GM18907 (cell line): ENCODE measurements around the gene GCNT2.
"Not testable (repeated sequence)": the region's sequence is repeated elsewhere in the genome, so short reads cannot be mapped to it uniquely, and the experiment has no call there.

Experiments
- ATAC-seq: cut with Tn5 transposase; IDR thresholded peaks from one replicate; pipeline ENCODE4 v1.9.1; 2021; ENCODE audit warnings: mild to moderate bottlenecking, moderate library complexity; ENCODE audit not compliant: unreplicated experiment

Gene GCNT2

DNA sequence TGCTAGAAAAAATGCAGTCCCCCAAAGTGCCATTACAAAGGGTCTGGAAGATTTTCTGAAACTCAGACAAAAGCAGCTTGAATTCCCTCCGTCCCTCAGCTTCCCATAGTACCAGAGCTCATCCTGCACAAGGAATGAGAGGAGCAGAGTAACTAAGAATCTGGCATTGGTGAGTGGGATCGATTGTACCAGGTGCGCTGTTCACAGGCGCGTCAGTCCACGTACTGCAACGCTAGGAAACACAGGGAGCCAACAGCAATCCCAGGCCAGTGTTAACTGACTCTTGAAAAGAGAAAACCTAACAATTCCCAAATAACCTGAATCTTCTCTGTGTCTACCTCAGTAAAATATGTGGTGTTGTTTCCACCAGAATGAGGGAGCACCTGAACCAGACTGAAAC is 77.9 kb downstream of the GCNT2 start:
- no peak for ATAC-seq

DNA sequence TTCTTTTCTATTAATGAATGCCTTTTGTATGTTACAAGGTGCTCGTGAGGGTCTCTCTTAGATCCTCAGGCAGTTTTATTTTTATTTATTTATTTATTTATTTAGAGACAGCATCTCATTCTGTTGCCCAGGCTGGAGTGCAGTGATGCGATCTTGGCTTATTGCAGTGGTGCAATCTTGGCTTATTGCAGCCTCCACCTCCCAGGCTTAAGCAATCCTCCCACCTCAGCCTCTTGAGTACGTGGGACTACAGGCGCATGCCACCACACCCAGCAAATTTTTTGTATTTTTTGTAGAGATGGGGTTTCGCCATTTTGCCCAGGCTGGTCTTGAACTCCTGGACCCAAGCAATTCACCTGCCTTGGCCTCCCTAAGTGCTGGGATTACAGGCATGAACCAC is 79.5 kb downstream of the GCNT2 start:
- not testable (repeated sequence) for ATAC-seq

DNA sequence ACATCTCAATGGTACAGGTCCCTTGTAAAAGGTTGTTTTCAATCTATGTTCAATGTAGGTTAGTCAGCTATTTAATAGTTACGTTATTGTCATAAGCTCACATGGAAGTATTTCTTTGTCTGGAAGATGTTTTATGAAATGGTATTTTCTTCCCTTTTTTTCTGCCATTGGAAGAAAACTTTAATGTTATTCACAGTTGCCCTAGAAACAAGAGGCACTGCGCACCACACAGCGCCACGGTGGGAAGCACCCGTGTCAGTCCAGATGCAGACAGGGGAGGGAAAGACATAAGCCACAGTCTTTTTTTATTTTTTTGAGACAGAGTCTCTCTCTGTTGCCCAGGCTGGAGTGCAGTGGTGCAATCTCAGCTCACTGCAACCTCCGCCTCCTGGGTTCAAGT is 82.1 kb downstream of the GCNT2 start:
- no peak for ATAC-seq

DNA sequence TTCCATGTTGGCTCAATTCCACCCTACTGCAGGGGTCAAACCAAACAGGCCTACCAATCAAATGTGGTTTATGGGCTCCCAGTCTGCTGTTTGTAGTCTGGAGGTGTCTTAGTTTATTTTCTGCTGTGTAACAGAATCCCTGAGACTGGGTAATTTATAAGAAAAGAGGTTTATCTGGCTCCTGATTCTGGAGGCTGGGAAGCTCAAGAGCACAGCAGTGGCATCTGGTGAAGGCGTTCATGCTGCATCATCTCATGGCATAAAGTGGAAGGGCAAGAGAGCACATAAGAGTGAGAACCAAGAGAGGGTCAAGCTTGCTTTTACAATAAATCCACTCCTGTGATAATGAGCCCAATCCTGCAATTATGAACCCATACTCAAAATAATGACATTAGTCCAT is 87.9 kb downstream of the GCNT2 start:
- ATAC-seq: no peak

DNA sequence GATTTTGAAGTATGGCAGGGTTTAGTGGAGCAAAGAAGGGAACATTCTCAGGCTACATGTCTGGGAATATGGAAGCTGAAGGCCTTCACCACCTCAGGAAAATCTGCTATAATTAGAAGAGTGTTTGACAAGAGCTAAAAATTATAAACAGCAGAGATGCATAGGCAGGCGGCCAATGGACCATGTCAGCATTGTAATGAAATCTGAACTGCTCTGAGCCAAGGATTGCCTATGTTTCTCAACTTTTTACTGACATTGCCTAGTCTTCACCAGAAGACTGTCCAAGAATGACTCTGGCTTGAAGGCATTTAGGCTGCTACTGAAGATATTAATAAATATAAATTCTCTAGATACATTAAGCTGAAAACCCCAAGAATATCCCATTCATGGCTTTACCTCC is 89.1 kb downstream of the GCNT2 start:
- ATAC-seq: no peak

DNA sequence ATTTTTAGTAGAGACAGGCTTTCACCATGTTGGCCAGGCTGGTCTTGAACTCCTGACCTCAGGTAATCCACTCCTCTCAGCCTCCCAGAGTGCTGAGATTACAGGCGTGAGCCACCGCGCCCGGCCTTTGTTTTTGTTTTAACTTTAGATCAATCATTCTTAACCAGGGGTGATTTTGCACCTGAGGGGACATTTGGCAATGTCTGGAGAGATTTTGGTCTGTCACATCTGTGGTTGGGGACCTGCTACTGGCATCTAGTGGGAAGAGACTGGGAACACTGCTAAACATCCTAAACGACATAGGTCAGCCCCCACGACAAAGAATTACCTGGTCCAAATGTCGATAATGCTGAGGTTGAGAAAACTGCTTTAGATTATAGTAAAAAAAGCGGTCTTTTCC is 91.0 kb downstream of the GCNT2 start:
- no peak for ATAC-seq

DNA sequence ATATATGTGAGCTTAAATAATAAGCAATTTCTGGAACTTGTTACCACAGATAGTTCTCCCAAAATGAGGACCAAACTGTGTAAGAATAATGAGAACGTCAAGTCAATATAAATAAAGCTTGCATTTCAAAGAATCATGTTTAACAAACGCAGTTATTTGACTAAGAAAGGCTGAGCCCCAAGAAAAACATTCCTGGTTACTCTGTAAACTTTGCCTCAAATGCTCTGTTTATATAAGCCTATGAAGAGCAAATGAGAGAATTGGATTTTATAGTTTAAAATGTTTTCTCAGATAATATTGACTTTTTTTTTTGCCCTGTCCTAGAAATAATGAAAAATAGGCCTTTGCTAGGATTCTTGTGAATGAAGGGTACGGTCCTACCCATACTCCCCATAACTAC is 91.9 kb downstream of the GCNT2 start:
- no peak for ATAC-seq

DNA sequence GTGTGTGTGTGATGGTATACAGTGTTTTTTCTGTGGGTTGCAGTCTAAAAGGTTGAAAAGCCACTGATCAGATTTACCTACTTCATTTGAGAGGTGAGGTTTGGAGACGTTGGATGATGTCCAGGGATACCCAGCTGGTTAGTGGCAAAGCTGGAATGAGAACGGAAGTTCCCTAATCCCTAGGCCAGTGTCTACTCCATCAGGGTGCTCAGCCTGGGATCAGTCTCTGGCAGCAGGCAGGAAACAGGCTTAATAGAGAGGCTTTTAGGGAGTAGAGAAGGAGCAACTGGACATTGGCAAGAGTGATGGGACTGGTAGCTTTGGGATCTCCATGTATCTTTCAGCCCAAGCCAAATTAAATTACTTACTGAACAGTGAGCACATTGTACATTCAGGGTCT is 92.6 kb downstream of the GCNT2 start:
- ATAC-seq: no peak

DNA sequence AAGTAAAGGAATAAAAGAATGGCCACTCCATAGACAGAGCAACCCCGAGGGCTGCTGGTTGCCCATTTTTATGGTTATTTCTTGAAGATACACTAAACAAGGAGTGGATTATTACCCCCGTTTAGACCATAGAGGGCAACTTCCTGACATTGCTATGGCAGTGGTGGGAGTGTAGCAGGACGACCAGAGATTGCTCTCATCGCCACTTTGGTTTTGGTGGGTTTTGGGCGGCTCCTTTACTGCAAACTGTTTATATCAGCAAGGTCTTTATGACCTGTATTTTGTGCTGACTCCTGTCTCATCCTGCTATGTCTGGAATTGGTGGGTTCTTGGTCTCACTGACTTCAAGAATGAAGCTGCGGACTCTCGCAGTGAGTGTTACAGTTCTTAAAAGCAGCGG is 94.5 kb downstream of the GCNT2 start:
- no peak for ATAC-seq

DNA sequence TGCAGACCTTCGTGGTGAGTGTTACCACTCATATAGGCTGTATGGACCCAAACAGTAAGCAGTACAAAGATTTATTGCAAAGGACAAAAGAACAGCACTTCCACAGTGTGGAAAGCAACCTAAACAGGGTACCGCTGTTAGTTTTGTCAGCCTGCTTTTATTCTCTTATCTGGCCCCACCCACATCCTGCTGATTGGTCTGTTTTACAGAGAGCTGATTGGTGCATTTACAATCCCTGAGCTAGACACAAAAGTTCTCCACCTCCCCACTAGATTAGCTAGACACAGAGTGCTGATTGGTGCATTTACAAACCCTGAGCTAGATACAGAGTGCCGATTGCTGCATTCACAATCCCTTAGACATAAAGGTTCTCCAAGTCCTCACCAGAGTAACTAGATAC is 95.1 kb downstream of the GCNT2 start:
- not testable (repeated sequence) for ATAC-seq

DNA sequence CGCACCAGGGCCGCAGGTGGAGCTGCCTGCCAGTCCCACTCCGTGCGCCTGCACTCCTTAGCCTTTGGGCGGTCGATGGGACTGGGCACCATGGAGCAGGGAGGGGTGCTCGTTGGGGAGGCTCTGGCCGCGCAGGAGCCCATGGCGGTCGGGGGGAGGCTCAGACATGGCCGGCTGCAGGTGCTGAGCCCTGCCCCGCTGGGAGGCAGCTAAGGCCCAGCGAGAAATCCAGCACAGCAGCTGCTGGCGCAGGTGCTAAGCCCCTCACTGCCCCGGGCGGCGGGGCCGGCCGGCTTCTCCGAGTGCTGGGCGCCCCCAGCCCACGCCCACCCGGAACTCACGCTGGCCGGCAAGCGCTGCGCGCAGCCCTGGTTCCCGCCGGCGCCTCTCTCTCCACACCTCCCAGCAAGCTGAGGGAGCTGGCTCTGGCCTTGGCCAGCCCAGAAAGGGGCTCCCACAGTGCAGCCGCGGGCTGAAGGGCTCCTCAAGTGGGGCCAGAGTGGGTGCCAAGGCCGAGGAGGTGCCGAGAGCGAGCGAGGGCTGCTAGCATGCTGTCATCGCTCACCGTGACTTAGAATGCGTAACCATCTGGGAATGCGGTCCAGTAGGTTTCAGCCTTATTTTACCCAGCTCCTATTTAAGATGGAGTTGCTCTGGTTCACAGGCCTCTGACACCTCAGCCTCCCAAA is 96.0 kb downstream of the GCNT2 start:
- no peak for ATAC-seq

DNA sequence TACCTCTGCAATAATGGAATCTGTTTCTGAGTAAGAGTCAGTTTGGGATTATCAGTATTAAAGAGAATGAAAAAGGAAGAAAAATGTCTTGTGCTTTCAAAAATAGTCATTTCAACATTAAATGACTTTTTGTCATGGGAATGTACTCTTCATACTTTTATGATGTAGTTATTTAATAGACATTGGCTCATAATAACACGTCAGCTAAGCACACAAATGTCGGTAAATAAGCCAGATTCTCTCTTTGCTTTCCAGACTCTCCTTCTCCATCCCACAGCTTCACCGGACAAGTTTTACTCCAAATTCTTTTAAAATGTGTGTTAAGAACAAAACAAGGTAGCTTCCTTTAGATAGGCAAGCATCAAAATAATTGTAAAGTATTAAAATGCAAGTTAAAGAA is 97.3 kb downstream of the GCNT2 start:
- ATAC-seq: no peak

DNA sequence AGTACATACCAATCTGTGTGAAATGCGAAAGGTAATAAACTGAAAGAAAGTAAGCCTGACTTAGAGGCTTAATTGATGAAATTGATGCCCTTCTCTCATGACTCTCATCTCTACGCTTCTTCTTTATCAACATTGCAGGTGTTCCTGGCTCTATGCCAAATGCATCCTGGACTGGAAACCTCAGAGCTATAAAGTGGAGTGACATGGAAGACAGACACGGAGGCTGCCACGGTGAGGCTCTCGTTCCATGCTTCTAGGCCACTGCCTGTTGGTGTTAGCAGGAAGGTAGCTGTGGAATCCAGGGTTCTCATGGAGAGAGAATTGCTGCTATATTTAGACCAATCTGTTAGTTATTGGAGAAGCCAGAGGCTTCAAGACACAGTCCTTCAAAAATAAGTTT is 100.1 kb downstream of the GCNT2 start:
- ATAC-seq: no peak

DNA sequence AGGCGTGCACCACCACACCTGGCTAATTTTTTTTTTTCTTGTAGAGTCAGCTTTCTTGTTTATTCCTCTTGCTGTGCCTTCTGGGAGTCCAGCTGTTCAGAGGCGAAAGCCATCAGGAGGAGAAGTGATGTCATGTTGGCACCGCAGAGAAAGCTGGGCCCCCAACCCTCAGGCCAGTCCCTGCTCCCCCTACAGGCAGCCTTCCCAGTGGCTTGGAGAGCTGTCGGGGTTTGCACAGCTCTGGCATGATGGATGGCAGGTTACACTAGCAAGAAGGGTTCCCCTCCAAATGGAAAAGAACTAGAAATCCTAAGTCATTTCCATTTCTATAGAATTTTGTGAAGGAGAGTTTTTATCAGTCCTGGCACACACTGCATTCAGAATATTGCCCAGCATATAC is 100.7 kb downstream of the GCNT2 start:
- no peak for ATAC-seq

DNA sequence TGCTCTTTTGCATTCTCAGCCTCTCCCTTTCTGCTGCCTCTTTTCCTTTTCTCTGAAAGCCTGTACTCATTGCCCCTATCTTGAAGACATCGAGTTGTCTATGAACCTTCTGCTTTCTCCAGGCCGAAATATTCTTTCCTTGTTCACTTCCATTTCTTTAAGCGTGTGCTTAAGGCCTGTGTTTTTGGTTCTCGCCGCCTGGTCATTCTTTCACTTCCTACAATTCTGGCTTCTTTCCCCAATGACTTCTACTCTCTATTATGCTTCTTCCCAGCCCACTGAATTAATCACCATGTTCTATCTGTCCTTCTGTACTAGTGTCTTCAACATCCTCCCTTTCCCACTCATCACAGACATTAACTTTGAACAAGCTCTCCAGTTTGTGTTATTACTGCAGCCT is 103.7 kb downstream of the GCNT2 start:
- ATAC-seq: no peak

DNA sequence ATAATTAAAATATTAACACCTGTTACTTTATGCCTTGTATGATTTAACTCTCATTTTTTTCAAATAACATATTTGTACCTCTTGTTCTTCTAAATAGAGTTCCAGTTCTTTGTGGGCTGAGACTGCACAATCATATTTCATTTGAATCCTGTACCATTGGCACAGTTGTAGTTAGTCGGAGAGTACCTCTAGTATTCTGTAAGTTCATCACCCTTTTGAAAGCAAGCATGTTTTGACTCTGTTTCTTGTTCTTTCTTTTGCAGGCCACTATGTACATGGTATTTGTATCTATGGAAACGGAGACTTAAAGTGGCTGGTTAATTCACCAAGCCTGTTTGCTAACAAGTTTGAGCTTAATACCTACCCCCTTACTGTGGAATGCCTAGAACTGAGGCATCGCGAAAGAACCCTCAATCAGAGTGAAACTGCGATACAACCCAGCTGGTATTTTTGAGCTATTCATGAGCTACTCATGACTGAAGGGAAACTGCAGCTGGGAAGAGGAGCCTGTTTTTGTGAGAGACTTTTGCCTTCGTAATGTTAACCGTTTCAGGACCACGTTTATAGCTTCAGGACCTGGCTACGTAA is 105.1 kb downstream of the GCNT2 start:
- no peak for ATAC-seq

DNA sequence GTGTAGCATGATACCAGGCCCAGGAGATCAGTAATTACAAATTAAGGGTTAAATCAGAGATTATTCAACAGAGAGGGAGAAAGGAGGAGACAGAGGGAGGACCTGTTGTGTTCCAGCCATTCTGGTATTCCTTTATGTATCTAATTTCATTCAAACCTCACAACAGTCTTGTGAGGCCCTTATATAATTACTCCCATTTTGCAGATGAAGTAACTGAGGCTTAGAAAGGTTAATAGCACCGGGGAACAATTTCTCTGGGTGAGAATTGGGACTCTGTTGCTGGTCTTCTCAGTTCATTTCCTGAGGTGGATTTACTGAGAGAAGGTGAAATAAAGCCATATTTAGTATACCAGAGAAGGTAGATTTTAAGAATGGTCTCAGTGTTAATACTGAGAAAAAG is 106.6 kb downstream of the GCNT2 start:
- ATAC-seq: no peak

DNA sequence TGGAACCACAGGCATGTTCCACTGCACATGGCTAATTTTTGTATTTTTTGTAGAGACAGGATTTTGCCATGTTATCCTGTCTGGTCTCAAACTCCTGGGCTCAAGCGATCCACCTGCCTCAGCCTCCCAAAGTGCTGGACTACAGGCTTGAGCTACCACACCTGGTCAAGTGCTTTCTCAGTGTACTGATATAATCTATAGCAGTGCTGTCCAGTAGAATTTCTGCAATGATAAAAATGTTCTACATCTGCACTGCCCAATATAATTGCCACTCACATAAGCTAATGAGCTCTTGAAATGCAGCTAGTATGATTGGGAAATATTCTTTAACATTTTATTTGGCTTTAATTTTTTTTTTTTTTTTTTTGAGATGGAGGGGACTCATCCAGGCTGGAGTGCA is 109.0 kb downstream of the GCNT2 start:
- no peak for ATAC-seq

DNA sequence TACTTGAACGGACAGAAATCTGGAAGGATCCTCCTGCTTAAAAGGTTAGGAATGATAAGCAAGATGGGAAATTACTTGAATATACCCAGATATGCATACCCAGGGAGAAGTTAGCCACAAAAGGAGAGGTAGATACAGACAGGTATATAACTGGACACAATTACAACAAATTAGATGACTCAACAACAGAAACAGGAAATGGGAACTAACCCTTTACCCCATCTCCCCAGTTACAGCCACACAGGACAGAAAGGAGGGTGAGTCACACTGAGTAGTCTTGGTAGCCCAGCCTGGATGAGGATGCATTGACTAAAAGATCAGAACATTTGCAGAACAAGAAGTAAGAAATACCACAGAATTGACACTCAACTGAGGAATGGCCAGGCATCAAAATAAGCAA is 112.1 kb downstream of the GCNT2 start:
- ATAC-seq: peak; percentile 99

DNA sequence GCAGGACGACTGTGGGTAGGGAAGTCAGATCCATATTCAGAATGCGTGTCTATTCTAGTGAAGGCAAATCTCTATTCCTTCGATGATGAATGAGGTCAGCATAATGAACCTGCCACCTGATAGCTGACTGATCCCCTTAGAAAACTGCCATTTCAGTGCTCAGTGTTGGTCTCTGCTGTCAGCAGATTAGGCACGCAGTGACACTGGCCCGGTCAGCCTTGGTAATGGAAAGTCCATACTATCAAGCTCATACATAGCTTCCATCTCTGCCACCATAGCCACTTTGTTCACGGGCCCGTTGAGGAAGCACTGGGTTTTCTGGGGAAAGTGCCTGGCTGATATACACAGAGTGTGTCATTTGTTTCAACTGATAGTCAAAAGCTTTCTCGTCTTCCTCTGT is 119.3 kb downstream of the GCNT2 start:
- no peak for ATAC-seq

DNA sequence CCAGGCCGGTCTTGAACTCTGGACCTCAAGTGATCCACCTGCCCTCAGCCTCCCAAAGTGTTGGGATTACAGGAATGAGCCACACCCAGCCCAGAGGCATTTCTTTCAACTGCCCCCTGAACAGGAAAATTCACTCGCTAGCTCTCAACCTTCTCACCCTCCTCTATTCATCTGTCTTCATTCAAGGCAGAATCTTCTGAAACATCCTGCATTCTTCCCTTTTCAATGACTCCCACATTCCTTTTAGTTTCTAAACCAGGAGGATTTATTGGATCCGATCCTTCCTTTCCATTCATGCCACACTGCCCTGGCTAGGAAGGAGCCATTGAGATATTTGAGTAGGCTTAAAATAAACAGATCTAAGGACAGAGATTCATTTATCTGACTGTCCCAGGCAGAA is 120.4 kb downstream of the GCNT2 start:
- ATAC-seq: no peak

DNA sequence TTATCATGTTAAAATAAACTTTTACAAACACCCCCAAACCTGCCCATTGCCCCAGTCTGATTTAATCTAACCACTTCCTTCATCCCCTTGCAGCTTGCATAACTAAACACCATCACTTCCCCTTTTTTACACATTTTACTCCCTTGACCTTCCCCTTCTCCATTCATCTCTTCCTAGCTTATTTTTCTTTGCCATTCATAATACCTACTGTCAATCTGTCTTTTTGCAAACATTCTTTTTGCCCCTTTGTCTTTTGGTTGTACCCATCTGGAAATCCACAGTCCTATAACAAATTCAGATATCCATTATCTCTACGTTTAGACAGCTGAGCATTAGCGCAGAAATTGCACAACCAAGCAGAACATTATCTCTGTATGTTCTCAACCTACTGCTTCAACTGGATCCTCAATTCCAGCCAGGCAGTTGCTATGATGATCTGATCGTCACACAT is 122.1 kb downstream of the GCNT2 start:
- peak; percentile 91 for ATAC-seq

DNA sequence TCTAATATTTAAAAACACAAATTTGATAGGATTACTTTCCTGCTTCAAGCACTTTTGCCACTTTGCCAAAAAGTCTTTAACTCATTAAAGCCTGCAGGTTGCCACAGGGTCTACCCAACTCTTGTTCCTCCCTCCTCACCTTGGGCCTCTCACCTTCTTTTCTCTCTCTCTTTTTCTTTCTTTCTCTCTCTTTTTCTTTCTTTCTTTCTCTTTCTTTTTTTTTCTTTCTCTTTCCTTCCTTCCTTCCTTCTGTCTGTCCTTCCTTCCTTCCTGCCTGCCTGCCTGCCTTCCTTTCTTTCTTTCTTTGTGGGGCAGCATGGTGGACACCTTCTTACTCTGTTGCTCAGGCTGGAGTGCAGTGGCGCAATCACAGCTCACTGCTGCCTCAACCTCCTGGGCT is 123.1 kb downstream of the GCNT2 start:
- no peak for ATAC-seq
